HepG2 (cell line): ENCODE data around the gene SIRT7. TPM values are rescaled to one million over a fixed set of nuclear protein-coding genes. Genes with fewer than 3 reads are reported as not detected.

ENCODE experiments used
- AGO2 ChIP-seq: fragments of 200-400 bp; formaldehyde crosslinking; optimal IDR thresholded peaks from 2 replicates; pipeline ENCODE3; 2017; ENCODE audit warnings: mild to moderate bottlenecking, low read depth, low read length, moderate library complexity
- CHD4 ChIP-seq: fragments of 200-600 bp; sonication (generic); IDR thresholded peaks from 2 replicates; pipeline ENCODE4 v1.7.0; 2017; ENCODE audit warnings: mild to moderate bottlenecking, low read length, borderline replicate concordance
- CREBL2 ChIP-seq: sonication (generic); formaldehyde crosslinking; IDR thresholded peaks from 2 replicates; pipeline ENCODE4 v1.8.1; 2023; ENCODE audit warnings: missing genetic modification reagents, mild to moderate bottlenecking, borderline replicate concordance
- CREM ChIP-seq, 2 experiments: sonication (generic) in 1 of 2; formaldehyde crosslinking in 1 of 2; IDR thresholded peaks; 2 replicates each; pipeline versions ENCODE4 v1.4.0 to v1.6.1; 2016 to 2020; ENCODE audit warnings: antibody characterized with exemption in 1 of 2, mild to moderate bottlenecking in 1 of 2, missing genetic modification reagents in 1 of 2
- DDIT3 ChIP-seq: sonication (generic); formaldehyde crosslinking; IDR thresholded peaks from 2 replicates; pipeline ENCODE4 v1.4.0; 2020; ENCODE audit warnings: mild to moderate bottlenecking, missing genetic modification reagents
- EHMT2 ChIP-seq: fragments of 200-600 bp; sonication (generic); IDR thresholded peaks from 2 replicates; pipeline ENCODE4 v1.7.0; 2017; ENCODE audit warnings: antibody characterized with exemption, low read depth, low read length, borderline replicate concordance
- FOXO1 ChIP-seq: sonication (generic); formaldehyde crosslinking; IDR thresholded peaks from 2 replicates; pipeline ENCODE4 v1.4.0; 2020; ENCODE audit warnings: missing genetic modification reagents
- GLMP ChIP-seq: sonication (generic); formaldehyde crosslinking; IDR thresholded peaks from 2 replicates; pipeline ENCODE4 v1.9.0; 2021; ENCODE audit warnings: missing genetic modification reagents, mild to moderate bottlenecking, borderline replicate concordance
- KLF12 ChIP-seq: sonication (generic); formaldehyde crosslinking; IDR thresholded peaks from 2 replicates; pipeline ENCODE4 v1.4.0; 2020; ENCODE audit warnings: missing genetic modification reagents, borderline replicate concordance
- MIXL1 ChIP-seq: IDR thresholded peaks from 2 replicates; pipeline ENCODE4 v1.6.1; 2016
- MZF1 ChIP-seq: sonication (generic); formaldehyde crosslinking; IDR thresholded peaks from 2 replicates; pipeline ENCODE4 v1.8.1; 2023; ENCODE audit warnings: mild to moderate bottlenecking, missing genetic modification reagents, borderline replicate concordance
- PAXIP1 ChIP-seq: sonication (generic); formaldehyde crosslinking; conservative IDR thresholded peaks from 2 replicates; pipeline ENCODE4 v1.4.0; 2020; ENCODE audit warnings: mild to moderate bottlenecking, missing genetic modification reagents, moderate library complexity
- PRMT3 ChIP-seq: sonication (generic); formaldehyde crosslinking; IDR thresholded peaks from 2 replicates; pipeline ENCODE4 v1.8.1; 2022; ENCODE audit warnings: low read depth, mild to moderate bottlenecking, moderate library complexity, missing genetic modification reagents, borderline replicate concordance
- SP2 ChIP-seq: sonication (generic); formaldehyde crosslinking; IDR thresholded peaks from 2 replicates; pipeline ENCODE4 v1.5.1; 2020; ENCODE audit warnings: mild to moderate bottlenecking, missing genetic modification reagents
- ZBTB3 ChIP-seq: sonication (generic); formaldehyde crosslinking; IDR thresholded peaks from 2 replicates; pipeline ENCODE4 v1.4.0; 2020; ENCODE audit warnings: low read depth, mild to moderate bottlenecking, moderate library complexity, missing genetic modification reagents, borderline replicate concordance
- ZNF292 ChIP-seq: sonication (generic); formaldehyde crosslinking; IDR thresholded peaks from 2 replicates; pipeline ENCODE4 v1.8.1; 2022; ENCODE audit warnings: mild to moderate bottlenecking, low read depth, missing genetic modification reagents, borderline replicate concordance
- ZNF337 ChIP-seq: sonication (generic); formaldehyde crosslinking; IDR thresholded peaks from 2 replicates; pipeline ENCODE4 v1.5.1; 2020; ENCODE audit warnings: missing genetic modification reagents, low read depth, mild to moderate bottlenecking, borderline replicate concordance
- ZNF574 ChIP-seq: sonication (generic); formaldehyde crosslinking; IDR thresholded peaks from 2 replicates; pipeline ENCODE4 v1.4.0; 2020; ENCODE audit warnings: missing genetic modification reagents
- ZNF737 ChIP-seq: sonication (generic); formaldehyde crosslinking; IDR thresholded peaks from 2 replicates; pipeline ENCODE4 v1.5.0; 2020; ENCODE audit warnings: missing genetic modification reagents, mild to moderate bottlenecking, borderline replicate concordance
- ZNF746 ChIP-seq: sonication (generic); formaldehyde crosslinking; IDR thresholded peaks from 2 replicates; pipeline ENCODE4 v1.8.0; 2022; ENCODE audit warnings: mild to moderate bottlenecking, missing genetic modification reagents
- ZNF747 ChIP-seq: sonication (generic); formaldehyde crosslinking; IDR thresholded peaks from 2 replicates; pipeline ENCODE4 v1.8.1; 2023; ENCODE audit warnings: missing genetic modification reagents, mild to moderate bottlenecking, borderline replicate concordance
- ZNF891 ChIP-seq: sonication (generic); formaldehyde crosslinking; IDR thresholded peaks from 2 replicates; pipeline ENCODE4 v1.5.0; 2020; ENCODE audit warnings: mild to moderate bottlenecking, missing genetic modification reagents
- polyA plus RNA-seq, 8 experiments: library from polyadenylated mRNA; depleted of rRNA in 3 of 8; stranded (reverse) in 7 of 8; unstranded in 1 of 8; fragments of >200 nt; fragmentation: Illumina TruSeq in 4 of 8; extraction: Trizol in 4 of 8; gene quantifications; 2 replicates each; pipeline versions ENCODE4 v1.2.1 to v1.2.3, GENCODE V29; 2011 to 2016; ENCODE audit warnings: low read depth in 4 of 8, missing spikeins in 1 of 8, mixed read lengths in 1 of 8; ENCODE audit not compliant: insufficient read depth in 1 of 8
- total RNA-seq, 5 experiments: library from RNA; depleted of rRNA; stranded (reverse); fragments of >200 nt; fragmentation: Illumina TruSeq; extraction: Trizol; gene quantifications; 2 replicates each; pipeline ENCODE4 v1.2.3, GENCODE V29; 2016; ENCODE audit warnings: low read depth in 1 of 5

Gene SIRT7
- total and polyA plus RNA-seq, 2 of the 13 experiments (the other 11 are each of a cell fraction or from before 2014, with no cell fraction given) = 8.3 to 24.8 TPM

- no peak for TF ChIP-seq ZBTB3 (CRISPR knock-in tag)
- no peak for TF ChIP-seq CREBL2 (CRISPR knock-in tag)
- no peak for TF ChIP-seq PAXIP1 (CRISPR knock-in tag)
- peak; percentile 100 for TF ChIP-seq AGO2
- no peak for TF ChIP-seq ZNF747
- TF ChIP-seq ZNF891 (CRISPR knock-in tag) = peak; percentile 66; the same call in 1 of the 2 replicates
- TF ChIP-seq MZF1 (CRISPR knock-in tag) = no peak
- TF ChIP-seq ZNF746 (CRISPR knock-in tag) = peak; percentile 58; the same call in 1 of the 2 replicates
- no peak for TF ChIP-seq CREM (IDR thresholded peaks at IDR 0.05)
- TF ChIP-seq CREM (CRISPR knock-in tag; IDR thresholded peaks at IDR 0.05) = no peak
- no peak for TF ChIP-seq GLMP (CRISPR knock-in tag)
- TF ChIP-seq DDIT3 (CRISPR knock-in tag) = no peak
- TF ChIP-seq PRMT3 (CRISPR knock-in tag) = no peak
- no peak for TF ChIP-seq ZNF292 (CRISPR knock-in tag)
- no peak for TF ChIP-seq KLF12 (CRISPR knock-in tag)
- TF ChIP-seq SP2 (CRISPR knock-in tag) = no peak
- no peak for TF ChIP-seq FOXO1 (CRISPR knock-in tag)
- no peak for TF ChIP-seq ZNF337
- TF ChIP-seq MIXL1 (CRISPR knock-in tag) = no peak
- TF ChIP-seq ZNF737 (CRISPR knock-in tag) = no peak
- TF ChIP-seq CHD4 = no peak
- TF ChIP-seq EHMT2 = no peak
- TF ChIP-seq ZNF574 (CRISPR knock-in tag) = 0 out of 2 replicates have a peak, but pooled peaks have one; percentile 27
Observed at GRCh38 chr17:81952792-81953228, 34.8 kb upstream of the SIRT7 start (continued).
